SKM-1 treated with dmso at 0.1 percent for 144 hours (cell line): ENCODE data around the gene EPS8.

ENCODE experiments used
- DNase-seq: peaks from one replicate; lab custom pipeline; 2025; ENCODE audit not compliant: unreplicated experiment; lab: John Stamatoyannopoulos, UW

Gene EPS8

DNA sequence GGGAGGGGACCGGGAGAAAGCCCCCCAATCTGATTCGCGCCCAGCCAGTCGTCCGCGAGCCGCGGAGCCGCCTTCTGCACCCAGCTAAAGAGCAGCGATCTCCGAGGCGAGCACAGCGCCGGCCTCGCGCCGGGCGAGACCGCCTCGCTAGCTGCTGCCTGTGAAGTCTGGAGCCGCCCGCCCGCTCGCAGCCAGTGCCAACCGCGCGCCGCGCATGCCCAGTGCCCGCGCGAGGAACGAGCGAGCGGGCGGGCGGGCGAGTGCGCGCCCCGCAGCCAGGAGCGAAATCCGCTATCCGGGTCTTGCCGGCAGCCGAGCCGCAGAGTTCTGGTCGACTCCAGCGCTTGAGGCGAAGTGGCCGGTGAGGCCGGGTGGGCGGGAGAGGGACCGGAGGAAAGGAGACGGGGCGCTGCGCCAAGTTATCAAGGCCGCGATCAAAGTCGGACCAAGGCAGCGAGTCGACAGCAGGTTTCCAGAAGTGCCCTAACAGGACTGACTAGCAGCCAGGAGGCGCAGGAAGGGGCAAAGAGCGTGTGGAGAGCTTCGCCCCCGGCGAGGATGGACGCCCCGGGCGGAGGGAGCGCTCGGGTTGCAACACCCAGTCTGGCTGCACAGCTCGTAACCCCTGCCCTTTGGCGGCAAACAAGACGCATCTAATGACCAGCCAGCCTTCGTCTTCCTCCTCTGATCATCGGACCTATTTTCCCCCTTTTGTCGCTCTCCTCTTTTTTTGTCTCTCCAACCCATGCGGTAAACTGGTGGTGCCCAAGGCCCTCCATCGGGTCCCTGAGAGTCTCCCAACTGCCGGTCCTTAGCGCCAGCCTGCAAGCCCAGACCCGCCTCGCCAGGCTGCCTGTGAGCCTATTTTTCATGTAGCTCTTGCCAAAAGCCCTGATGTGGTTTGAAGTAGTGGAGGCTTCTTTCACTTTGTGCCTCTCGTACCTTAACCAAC, at the start of gene EPS8:
TSS of gene EPS8 (minus strand) at position 169 of the 952 bp plus-strand sequence. CDS start 106,437 bp downstream, outside the sequence.
- peak; percentile 45 for DNase-seq

DNA sequence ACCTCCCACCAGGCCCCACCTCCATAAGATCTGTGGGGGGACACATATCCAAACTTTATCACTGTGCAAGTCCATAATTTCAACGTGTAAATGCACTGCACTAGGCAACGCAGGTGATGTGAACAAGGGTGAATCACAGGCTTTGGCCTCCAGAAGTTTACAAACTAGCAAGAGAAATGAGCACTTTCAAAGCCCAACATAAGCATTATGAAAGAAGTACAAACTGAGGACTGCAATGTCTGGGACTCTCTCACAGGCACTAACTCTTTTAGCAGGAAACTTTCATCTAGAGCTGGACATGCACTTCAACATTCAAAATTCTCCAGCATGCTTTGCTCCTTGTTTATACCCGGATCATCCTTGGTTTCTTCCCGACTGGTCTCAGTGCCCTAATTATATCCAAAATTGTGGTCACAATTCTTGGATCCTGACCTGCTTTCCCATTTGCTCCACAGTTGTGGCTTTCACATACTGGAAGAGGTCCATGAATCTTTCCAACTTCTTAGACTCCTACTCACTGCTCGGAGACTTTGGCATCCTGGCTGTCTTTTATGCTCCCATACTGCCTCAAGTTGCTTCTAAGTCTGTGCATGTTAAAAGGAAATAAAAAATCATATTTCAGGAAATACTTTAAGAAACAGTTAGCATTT, 48.1 kb upstream of the EPS8 start:
- DNase-seq: no peak

DNA sequence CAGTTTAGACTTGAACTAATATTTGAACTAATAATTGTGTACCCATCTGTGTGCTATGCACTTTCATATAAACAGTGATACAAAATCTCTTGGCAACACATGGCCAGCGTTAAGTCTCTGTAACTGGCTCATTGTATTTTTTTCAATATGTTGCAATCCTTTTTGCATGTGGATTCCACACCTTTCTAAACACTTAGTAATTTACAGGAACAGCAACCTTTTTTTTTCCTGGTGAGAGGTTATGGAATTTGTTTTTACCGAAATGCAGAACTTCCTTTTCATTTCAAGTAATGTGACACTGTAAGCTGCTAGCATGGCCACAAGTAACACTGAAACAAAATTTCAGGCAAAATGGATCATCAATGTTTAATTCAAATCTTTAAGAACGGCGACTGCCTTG, 45.4 kb upstream of the EPS8 start:
- DNase-seq: no peak

DNA sequence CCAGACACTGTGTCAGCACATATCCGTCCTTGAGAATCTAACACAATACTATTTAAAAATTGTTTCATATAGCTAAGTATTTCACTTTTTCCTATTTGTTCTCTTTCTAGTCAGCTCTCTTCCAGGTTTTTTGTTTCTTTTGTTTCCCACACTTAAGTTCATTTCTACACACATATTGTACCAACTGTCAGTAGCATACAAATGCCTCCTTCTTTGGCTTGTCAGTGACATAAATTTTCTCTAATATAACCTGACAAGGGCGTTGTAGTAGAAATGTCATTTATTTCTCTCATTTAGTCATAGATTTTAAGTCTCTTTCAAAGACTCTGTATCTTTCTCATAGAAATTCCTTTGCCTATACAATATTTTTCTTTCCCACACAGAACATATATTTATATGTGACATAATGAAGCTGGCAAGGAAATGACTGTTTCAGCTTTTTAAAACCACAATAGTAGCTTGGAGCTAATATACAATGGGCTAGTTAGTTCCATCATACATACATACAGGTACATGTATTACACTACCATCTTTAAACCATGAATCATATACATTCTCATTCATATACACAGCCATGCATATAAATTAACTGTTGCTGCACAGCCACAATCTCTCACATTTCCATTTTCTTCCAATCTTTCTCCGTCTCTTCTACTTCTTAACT, 42.3 kb upstream of the EPS8 start:
- DNase-seq: no peak

DNA sequence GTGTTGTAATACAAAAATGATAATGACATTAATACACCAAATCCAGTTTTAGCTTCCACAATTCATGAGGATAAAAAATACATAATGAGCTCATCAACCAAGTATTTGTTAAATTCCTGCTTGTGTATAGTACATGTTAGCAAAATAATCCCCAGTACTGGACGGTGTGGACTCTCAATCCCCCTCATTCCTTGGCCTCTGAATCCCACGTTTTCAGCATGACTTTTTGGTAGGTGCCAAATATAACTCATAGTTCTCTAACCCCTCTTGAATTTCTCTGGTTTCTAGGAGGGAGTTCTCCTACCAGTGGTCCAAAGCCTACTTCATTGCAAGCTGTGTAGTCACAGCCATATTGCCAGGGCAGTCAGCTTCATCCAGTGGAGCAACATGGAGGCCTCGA, 41.4 kb upstream of the EPS8 start:
- DNase-seq: no peak

DNA sequence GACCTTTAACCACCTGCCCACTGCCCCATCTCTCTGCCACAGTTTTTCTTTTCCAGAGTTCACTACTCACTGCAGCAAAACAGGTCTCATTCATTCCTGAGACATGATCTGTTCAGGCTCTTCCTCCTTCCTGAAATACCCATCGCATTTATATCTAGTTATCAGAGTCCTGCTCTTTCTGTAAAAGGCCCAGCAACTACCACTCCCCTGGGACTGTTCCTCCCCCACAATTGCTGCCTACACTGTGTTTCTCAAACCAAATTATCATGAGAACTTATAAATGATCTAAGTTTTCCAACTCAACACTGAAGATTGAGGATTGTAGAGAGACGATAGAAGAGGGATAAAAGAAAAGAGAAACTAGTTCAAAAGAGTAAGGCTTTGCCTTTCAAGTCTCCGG, 40.8 kb upstream of the EPS8 start:
- DNase-seq: no peak

DNA sequence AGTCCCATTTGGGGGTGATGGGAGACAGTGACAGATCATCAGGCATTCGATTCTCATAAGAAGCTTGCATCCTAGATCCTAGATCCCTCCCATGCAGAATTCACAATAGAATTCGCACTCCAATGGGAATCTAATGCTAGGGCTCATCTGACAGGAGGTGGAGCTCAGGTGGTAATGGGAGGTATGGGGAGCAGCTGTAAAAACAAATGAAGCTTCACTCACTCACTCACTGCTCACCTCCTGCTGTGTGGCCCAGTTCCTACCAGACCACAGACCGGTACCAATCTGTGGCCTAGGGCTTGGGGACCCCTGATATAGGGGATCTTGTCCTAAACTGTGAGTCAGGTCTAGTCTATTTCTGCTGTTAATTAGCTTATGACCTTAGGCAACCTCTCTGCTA, 40.1 kb upstream of the EPS8 start:
- DNase-seq: no peak

DNA sequence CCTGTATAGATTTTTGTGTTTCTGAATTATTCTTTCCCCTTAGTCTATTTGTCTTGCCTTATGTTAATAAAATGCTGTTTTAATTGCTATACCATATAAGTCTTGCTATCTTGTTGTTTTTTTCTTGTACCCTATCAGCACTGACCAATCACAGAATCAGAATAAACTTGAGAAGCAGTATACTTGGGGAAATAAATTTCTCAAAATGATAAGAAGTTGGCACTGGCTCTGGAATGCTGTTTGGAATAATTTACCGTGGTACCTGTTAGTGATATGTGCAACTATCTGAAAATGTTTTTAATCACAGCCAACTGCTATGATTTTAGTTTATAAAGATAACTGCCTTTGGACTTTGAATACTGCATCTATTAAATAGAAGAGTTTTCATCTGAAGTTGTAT, 37.9 kb upstream of the EPS8 start:
- DNase-seq: no peak

DNA sequence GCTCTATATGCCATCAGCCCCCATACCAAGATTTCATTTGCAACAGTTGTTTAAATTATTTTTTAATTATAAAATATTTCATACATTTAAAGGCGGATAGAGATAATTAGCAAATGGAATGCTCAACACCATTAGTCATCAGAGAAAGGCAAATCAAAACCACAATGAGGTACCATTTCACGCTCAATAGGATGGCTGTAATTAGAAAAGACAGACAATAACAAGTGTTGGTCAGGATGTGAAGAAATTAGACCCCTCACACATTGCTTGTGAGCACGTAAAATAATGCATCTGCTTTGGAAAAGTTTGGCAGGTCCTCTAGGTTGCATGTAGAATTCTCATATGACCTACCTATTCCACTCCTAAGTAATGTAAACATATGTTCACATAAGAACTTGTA, 35.3 kb upstream of the EPS8 start:
- DNase-seq: no peak

DNA sequence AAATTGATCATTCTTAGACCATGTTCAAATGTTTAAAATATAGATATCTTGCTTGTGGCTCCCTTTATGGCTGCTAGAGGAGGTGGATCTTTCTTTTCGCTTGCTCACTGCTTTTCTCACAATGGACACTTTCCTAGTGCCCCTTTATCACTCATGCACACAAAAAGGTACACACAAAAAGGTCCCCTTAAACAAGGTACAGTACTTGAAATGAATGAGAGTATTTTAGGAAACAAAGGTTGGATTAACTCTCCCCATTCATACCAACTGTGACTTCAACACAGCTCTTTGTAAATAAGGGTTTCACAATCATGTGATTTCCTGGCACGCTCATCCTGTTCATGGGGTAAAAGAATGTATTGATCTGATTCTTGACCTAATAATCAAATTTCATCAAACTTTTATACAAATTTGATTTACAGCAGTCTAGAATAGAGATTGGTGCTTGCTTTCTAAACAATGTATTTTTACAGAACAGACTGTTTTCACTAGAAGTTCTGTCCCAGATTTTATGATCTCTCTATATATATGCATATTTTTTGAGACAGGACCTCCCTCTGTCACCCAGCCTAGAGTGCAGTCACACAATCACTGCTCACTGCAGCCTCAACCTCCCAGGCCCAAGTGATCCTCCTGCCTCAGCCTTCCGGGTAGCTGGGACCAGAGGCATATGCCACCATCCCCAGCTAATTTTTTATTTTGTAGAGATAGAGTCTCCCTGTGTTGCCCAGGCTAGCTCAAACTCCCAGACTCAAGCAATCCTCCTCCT, 34.4 kb upstream of the EPS8 start:
- DNase-seq: no peak

DNA sequence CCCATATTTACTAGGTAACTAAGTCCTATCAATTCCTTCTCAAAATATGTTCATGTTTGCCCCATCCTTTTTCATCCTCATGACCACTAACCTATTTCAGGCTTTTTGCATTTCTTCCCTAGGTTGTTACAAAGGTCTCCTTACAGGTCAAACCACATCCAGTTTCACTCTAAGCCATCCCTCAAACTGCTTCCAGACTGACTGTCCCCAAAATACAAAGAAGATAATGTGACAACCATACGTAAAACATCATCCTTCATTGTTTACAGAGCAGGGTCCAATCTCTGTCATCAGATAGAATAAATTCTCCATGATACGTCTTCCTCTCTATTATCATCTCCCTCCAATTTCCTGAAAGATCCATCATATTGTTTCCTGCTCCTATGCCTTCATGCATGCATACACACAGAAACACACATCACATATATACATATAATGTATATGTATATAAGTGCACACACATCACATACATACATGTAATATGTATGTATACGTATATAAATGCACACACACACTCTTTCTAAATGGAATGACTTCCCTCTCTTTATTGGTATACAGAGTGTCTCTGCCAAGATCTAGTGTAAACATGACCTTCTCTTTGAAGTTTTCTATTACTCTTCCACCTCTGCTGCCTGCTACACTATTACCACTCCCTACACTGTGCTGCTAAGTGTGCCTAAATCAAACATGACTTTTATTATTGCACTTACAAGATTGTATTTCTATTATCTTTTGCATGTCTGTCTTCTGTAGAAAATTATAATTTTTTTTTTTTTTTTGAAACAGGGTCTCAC, 30.7 kb upstream of the EPS8 start:
- DNase-seq: no peak

DNA sequence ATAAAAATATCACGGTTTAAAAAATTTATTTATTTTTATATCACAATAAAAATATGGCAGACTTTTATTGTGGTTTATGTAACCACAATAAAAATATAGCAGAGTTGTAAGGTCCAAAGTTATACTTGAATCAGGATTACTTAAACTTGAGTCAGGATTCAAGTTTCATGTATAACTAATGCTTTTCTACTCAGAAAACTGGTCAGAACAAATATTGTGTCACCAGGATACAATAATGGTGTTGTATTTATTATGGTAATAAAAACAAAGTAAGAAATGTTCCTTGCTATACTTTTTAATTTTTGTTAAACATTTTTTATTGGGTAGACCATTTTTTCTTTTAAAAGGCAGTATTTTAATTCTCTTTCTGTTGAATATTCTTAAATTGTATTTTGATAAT, 29.2 kb upstream of the EPS8 start:
- DNase-seq: no peak

DNA sequence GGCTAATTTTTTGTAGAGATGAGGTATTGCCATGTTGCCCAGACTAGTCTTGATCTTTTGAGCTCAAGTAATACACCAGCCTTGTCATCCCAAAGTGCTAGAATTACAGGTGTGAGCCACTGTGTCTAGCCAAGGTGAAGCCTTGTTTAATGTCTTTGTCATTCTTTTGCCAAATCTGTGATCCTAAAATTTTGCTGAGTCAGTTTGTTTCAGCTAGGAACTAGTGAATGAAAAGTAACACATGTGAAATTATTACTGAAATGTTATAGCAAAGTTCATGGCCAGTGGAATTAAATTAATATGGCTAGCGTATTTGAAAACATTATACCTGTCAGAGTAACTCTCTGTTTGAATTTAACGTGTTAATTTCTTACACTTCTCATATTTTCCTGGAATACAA, 26.5 kb upstream of the EPS8 start:
- DNase-seq: no peak

DNA sequence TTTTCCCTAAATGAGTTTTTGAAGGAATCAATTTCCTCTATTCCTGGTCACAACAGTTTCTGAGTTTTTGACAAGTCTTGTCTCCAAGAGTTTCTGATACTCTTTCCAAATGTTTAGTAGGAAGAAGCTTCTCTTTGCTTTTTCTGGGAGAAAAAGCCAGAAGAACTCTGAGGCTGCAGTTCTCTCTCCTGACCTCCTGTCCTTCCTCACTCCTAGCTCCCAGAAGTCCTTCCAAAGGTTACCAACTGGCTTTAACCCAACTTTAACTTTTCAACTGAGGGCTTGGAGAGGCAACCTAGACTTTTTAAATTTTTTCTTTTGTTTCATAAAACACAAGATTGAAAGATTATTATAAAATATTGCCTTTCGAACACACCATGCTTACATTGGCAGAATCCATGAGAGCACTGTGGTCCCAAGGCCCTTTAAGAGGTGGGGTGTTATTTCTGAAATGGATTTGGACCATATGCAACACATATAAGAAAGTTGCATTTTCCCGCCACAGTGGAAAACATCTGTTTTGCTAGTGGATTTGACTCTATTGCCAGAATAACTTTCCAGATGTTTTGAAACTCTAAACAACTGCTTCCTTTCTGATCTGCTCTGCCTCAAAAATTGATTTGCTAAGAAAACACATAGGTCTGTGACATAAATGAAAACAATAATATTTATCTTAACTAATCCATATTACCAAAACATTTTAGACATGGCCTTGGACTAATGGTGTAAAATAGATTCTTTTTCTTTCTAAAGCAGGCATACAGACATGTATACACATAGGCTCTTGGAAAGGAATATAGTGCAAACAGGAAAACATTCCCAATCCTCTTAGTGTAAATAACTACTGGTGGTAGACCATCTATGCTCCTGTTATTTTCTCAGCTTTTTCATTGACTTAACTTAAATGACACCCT, 22.3 kb upstream of the EPS8 start:
- no peak for DNase-seq

DNA sequence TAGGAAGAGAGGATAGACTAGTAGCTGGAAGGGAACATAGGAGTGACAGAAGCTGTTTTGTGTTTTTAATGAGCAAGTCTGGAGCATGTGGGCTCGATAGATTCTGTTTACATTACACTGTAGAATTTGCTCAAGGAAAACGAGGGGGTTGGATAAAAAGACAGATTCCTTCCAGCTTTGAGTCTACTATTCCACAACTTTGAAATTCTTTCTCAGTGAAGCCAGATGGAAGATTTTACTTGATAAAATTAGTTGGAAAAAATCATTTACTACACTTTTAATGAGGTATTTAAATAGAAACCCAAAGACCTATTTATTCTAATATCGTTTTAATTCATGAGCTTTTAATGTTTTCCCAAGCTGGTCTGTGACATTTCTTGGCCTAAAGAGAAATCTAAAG, 19.5 kb upstream of the EPS8 start:
- DNase-seq: no peak

DNA sequence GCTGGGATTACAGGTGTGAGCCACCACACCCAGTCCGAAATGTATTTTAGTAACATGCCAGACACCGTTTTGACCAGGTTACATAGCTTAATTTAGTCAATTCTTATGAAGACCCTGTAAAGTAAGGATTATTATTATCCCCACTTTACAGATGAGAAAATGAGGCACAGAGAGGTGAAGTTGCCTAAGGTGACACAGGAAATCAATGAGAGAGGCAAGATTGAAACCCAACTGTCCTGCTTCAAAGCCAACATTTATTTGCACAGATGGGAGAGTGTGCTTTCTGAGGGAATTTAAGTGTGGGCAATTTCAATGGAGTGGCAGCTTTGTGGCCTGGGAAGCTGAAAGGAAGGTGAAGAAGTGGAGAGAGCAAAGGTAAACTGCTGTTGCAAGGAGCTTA, 19.1 kb upstream of the EPS8 start:
- no peak for DNase-seq

DNA sequence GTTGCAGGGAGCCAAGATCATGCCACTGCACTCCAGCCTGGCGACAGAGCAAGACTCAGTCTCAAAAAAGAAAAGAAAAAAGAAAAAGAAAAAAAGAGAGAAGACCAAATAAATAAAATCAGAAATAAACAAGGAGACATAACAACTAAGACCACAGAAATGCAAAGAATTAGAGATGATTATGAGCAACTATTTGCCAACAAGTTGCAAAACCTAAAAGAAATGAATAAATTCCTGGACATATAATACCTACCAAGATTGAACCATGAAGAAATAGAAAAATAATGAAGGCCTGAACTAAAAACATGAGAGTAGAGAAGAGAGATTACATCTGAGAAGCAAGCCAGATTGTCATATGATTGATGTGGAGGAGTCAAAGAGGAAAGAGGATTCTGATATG, 17.6 kb upstream of the EPS8 start:
- DNase-seq: no peak

DNA sequence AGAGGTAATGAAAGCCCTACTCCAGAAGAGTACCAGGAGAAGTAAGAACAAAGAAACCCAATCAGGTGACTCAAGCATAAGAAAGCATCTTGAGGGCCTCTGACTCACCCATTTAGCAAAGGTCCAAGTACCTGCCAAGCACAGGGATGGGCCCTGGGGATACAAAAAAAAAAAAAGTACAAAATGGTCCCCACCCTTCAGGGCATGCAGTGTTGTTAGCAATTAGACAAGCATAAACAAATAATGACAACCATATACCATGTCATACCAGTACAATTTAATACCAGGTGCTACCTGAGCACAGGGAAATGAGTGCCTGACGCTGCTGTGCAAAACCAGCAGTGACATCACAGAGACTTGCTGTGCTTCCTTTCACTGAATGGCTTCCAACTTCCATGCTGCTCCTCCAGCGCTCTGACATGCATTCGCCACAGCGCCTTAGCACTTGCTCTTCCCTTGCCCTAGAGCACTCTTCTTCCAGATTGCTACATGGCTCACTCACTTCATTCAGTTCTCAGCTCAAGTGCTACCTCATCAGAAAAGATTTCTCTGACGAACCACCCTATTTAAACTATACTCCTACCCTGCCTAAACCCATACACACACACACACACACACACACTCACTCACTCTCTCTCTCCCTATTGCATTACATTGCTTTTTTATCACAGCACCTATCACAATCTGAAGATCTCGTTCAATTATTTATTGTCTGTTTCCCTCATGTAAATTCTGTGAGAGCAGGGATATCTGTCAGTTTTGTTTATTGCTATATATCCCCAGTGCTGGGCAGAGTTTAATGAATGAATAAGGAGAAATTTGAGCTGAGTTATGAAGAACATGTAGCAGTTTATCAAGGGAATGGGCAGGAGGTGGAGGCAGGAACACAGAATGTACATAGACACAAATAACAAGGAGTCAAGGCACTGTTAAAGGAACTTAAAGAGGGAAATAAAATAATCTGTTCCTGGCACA, 12.9 kb upstream of the EPS8 start:
- DNase-seq: no peak
